NCI-H510A (cell line): Measurements from ENCODE around the gene BBX.

Source experiments
- DNase-seq: peaks from one replicate; lab custom pipeline; 2025; lab: John Stamatoyannopoulos, UW

The BBX gene

DNA sequence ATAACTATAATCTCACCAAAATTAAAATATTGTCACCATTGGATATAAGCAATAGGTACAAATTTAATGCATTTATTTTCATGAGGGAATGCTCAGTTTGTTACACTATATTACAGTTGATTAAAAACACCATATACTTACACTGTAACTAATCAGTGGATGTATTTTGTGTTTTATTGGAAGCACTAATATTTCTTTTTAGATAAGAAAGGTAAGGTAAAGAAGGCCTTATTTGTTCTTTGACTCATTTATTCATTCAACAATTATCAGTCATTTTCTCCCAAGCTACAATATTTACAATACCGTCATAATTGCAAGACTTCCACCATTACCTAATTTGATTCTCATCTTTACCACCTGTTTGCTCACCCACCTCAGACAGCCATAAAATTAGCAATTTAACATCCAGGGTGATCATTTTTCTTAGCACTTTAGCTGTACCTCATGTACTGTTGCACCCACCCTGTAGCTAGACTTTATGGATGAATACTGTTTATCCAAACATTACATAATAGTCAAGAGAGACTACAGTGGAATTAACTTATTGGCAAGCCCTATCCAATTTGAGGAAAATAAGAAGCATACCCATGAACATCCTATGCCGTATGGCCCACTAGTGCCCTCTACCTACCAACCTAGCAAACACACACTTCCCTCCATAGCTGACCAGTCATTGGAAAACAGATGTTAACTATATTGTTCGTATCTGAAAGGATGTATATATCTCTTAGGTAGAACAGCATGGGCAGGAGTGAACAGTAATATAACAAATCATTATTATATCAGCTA is 229.6 kb downstream of the BBX start:
- no peak for DNase-seq

DNA sequence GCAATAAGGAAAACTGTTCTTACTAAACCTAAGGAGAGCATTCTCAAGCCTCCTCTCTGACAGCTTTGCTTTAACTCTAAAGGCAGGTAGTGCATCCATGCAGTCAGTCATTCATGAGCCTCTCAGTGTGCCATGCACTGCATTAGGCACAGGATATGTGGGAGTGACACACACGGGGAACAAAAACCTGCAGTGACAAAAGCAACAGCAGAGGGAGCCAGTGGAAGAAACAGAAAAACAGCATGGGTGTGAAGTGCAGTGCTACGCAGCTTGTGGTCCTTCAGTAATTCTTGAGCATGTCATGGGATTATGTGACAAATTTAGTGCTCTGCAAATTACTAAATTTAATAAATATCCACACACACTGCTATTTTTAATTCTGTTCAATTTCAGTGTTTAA is 230.7 kb downstream of the BBX start:
- no peak for DNase-seq

DNA sequence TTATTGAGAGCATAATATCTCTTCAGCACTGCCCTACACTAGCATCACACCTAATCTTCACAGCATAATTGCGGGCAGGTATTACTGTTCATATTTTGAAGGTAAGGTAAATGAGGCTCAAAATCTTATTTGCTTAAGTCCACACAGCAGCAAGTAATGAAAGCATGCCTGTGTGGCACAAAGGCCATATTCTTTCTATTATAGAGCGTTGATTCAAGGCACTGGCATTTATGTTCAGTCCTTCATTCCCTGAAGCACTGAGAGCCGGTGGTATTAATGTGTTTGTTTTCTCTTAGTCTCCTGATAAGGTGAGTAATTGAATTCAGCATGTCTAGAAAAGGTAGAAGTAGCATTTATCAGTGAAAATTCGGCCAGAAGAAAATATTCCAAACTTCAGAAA is 231.2 kb downstream of the BBX start:
- DNase-seq = no peak

DNA sequence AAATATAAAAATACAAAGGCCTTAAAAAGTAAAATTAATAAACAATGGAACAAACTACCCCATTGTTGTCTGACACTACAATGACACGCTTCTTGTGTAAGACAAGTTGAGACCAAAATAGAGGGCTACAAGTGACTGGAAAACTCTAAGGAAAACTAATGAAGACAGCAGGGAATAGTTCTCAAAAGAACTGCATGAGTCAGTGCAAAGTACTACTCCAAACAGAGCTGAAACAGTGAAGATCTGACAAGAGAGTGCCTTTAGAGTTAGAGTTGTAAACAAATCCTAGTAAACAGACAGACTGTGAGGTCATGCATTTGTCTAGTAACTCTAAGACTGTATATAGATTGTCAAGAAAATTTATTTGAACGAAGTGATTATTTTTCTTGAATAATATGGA is 233.9 kb downstream of the BBX start:
- DNase-seq = no peak

DNA sequence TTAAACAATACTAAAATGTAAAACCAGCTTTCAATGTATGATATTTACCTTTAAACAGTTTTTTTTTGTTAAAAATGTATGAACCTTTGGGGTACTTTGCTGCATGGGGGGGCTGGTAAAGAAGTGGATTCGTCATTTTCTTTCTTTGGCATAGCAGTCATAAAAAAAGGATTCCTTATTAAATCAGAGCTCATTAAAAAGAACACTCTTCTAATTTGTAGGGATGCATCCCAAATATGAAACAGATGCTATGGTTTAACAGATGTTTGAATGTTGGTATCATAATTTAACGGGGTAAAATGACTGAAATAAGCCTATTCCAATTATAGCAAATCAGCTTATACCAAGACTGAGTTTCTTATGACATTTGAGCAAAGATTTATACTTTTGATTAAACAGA is 234.4 kb downstream of the BBX start:
- no peak for DNase-seq

DNA sequence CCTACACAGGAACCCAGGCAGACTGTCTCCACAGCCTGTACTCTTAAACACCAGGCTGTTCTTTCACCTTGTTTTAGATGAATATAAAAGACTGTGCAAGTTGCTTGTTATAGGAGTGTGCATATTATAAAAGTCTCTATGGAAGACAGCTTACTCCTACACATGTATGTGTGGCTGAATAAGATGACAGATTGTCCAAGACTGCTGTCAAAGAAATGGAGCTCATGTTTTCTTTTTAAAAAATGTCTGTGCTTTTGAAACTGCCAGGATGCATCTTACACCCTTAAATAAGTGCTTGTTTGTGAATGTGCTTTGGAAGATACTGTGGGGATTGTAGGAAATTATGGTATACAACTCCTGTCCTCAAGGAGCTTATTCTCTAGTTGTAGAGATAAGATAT is 237.4 kb downstream of the BBX start:
- no peak for DNase-seq

DNA sequence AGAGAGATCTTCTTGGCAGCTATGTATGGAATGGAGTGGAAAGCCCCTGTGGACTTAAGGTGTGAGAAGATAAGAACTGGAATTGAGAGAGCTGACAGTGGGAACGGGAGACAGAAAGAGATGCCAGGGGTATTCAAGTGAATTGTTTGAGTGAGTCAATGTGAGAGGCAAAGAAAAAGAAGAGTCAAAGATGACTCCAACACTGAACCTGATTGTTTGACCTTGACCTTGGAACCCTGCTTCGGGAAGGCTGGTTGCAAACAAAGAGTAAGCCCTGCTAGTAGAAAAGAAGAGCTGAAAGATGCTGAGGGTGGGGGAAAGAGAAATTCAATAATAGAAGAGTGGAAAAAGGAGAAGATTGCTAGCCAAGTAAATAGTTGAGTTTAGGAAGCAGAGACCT is 238.6 kb downstream of the BBX start:
- no peak for DNase-seq

DNA sequence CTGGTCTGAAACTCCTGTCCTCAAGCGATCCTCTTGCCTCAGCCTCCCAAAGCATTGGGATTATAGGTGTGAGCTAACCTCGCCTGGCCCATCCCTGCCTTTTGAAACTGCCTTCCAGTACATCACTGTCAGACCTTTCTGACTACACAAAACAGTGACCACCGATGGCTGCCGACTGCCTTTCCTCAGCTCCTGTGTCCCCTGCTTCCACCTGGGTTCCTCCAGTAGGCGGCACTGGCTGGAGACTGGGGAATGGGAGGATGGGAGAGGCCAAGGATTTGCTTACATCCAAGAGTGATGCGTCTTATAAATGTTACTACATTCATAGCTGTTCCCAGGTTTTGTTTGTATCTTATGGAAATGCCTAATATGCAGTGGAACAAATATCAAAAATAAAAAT is 242.8 kb downstream of the BBX start:
- no peak for DNase-seq

DNA sequence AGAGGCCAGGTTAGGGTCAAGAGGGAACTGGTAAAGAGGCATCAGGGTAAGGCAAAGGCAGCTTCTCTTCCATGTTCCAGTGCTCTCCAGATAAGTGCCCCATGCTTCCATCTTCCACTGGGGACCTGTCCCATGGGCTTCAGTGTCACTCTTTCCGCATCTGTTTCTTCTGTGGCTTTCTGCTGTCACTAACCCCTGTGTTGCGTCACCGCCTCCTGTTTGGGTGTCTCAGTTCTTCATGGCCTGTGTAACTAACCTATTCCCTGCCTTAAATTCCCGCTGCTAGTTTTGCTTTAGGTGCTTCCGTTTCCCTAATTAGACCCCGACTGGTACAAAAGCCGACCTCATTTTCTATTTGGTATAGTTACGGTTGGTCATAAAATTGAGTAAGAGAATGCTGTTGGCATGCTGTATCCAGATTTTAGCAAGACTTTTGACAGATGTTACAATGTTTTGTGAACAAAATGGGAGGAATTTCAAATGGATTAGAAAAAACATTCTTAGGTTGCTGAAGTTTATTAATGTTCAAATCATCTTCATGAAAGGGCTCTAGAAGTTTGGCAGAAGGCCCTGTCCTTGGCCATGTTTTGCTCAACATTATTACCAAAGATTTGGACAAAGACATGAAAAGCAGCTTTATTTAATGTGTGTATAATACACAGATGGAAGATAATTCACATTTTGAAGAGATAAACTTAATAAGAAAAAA is 245.3 kb downstream of the BBX start:
- no peak for DNase-seq

DNA sequence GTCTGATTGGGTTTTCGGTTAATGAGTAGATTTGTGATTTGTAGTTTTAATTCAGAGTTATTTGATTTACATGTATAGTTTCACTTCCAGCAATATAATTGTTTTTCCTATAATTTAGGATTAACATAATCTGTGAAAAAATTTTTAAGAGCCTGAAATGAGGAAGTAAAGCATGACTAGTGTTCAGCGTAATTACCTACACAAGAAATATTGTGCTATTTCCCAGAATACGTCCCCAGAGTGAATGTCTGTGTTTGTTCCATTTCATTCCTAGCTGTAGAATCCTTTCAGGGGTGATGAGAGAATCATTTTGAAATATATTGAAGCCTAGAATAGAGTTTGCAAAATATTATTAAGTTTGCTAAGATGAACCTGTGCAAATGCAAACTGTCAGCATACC is 247.1 kb downstream of the BBX start:
- DNase-seq = no peak

DNA sequence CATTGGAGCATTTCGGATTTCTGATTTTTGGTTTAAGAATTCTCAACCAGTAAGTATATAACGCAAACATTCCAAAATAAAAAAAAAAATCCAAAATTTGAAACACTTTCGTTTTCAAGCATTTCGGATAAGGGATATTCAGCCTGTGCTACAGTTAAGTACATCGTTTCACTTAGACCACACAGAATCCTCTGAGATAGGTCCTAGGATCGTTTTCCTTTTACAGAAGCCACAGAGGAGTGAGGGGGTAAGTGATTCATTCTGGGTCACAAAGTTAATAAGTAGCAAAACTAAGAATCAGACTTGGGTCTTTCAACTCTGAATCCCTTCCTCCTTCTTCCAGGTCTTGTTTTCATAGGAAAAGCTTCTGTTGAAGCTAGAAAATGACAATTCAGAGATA is 249.3 kb downstream of the BBX start:
- DNase-seq = no peak

DNA sequence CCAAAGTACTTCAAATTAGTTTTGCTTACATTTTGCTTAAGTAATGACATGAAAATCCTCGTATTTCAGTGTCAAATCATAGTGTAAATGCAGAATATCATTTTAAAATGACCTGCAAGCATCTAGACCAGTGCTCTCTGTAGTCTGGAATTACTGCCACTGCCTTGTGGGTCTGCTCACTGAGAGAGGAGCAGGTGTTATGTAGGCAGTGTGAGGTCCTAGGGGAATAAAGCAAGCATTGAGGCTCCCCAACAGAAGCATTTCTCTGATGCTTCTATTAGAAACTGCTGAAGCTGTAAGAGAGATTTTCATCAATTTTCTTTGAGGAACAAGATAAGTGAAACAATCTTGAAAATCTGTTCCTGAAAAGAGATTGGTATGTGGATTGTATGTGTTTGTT is 253.2 kb downstream of the BBX start:
- no peak for DNase-seq

DNA sequence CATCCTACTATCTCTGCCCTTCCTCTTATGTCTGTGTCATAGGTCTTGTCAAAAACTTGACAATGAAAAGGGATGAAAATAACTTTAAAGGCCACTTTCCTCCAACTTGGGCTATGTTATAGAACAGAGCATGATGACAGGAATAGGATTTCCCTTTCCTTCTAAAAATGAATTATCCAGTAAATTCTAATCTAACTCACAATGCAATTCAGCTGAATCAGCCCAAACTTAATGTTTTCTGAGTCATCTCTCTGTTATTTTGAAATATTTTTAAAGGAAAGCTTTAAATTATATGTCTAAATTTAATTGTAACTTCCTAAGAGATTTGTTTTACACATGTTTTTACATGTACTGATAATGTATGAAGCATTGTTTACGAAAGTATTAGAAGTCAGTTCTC is 258.5 kb downstream of the BBX start:
- no peak for DNase-seq

DNA sequence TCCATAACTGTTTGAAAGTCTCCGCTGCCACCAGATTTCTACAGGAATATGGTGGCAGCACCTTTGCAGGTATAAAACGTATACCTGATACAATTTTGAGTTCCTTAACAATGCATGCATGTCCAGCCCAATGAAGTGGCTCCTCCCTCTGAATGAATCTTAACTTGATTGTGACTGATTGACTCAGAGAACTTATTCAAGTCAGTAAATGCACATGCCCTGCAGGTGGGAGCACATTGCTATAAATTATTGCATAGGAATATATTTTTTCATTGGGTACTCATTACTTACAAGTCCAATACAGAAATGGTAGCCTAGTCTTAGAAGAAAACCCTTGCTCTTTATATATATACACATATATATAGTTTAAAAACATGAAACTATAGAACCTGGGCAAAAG is 259.3 kb downstream of the BBX start:
- DNase-seq = no peak

DNA sequence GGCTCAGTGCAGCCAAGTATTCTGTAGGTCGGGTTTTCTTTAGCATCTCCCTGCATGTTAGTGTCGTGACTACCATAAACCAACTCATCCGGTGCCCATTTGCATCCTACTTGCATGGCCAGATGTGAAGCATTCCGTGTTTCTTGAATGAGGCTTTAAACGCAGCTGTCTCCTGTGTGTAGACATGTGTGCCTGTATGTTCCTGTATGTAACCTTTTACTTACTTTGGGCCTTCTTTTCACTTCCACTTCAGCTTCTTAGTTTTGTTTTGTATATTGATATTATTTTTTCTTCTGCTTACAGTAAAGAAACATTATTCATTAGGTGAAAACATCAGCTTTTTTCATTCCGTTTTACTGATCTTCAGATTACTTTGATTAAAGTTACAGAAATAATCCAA is 267.9 kb downstream of the BBX start:
- DNase-seq = no peak

DNA sequence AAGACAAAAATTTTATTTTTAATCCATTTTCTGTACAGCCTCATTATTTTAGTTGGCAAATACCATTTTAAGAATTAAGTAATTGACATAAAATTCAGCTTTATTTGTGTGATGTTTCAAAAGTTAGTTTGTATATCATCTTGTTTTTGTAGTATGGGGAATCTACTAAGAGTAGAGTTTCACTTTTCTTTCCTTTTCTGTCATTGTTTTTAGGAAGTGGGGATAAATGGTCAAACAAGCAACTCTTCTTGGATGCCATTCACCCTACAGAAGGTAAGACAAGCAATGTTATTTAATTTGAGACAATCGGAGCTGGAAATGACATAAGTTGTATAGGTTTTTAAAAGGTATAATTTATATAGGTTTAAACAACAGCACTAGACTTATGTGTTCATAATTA is 268.3 kb downstream of the BBX start:
- no peak for DNase-seq

DNA sequence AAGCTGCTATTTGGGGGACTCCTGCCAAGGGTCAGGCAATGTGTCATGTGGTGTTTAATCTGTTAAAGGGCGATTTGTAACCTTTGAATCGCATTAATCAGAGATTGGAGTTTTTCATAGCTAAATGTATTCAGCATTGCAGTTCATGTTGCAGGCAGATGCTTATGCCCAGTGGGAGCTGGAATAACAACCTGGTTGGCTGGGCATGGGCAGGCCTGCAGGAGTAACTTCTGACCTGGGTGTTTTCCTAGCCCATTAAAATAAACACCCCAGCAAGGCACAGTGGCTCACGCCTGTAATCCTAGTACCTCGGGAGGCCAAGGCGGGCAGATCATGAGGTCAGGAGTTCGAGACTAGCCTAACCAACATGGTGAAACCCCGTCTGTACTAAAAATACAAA is 268.7 kb downstream of the BBX start:
- DNase-seq = no peak

DNA sequence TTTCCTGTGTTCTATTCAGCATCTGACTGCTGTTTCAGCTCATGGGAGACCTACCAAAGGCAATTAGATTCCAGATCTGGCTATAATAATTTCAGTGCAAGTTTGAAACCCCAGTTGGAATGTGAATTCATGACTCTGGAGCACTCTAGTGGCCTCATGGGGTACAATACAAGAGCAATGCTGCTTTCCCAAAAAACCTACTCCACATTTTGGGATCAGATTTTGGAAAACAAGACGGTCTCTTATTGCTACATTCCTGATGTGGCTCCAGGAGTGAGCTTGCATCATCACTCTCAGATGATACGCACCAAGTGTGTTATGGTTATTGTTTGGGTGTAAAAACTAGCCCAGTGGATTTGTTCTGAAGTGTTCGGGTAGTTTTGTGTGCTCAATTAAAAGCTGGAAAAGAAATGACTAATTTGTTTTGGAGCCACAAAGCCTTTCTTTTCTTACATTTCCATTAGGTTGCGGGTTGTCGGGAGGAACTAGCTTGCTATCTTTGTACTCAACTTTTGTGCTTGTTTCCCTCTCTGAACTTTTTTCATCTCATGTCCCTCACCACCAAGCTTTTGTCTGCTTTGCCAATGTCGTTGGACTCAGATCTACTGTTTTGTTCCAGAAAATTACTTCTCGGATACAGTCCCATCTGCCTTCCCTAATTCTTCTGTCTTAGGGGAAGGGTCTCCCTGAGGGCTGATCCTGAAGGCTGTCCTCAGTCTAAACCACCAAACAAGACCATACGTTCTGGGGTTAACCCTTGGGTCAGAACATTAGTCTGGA is 272.1 kb downstream of the BBX start:
- no peak for DNase-seq

DNA sequence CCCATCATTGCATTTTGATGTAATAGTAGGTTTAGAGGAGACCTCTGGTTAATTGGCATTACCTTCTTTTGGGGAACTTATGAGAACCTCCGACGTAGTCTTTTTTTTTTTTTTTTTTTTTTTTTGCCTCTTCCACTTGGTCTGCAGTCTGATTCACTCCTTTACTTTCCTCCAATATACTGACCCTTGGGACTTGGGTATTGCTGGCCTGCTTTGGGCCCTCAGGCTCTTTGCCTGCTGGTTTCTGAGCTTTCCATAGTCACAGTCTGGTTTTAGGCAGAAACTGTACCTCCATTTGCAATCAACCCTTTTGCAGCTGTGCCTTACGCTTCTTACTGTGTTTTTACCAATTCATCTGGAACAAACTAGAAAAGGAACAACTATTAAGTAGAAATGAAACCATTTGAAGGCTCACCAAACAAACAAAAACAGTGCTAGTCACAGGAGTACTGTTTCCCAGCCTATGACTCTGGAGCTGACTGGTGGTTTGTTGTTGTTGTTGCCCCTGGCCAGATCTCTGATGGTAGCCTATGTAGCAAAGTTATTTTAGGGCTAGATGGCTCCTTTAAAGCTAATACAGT is 272.8 kb downstream of the BBX start:
- DNase-seq = no peak

DNA sequence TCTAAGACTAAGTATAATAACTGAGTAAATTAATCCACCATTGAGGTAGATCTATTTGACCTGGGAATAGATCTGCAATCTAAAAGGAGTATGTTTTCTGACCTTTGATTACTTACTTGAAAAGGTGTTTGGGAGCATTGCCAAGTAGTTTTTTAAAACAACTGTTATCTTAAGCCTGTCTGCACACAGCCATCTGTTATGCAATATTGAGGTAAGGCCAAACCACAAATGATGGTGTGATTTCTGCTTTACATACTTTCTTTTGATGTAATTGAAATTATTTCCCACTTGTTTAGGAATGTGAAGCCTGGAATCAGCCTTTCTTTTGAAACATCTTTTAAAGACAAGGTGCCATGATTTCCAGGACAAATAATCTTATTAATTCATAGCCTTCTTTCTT is 274.0 kb downstream of the BBX start:
- DNase-seq = no peak

DNA sequence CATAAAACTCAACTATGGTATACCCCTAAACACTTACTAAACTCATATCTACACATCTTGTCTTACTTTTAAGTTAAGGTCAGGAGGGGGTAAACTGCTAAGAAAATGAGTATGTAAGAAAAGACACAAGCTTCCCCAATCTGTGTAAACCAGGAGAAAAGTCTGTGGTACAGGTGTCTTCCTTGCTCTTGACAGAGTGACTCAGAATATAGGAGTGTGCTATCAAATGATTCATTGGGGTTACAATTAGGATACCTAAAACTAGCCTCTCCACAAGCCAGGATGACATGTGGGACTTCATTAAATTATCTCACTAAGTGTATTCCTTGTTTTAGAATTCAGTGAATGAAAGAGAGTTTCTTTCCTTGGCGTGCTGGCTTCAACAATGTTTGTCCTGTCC is 274.8 kb downstream of the BBX start:
- no peak for DNase-seq

DNA sequence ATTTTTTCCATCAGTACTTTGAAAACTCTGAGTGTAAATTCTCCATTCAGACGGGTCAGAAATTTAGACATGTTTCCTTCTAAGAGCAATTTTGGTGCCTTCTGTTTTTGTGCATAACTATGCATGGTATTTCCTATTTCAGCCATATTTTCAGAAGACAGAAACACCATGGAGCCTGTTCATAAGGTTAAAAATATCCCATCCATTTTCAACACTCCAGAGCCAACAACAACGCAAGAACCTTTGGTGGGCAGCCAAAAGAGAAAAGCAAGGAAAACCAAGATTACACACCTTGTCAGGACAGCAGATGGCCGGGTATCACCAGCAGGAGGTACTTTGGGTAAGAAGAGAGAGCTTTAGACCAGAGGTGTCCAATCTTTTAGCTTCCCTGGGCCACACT is 275.6 kb downstream of the BBX start:
- DNase-seq = no peak

DNA sequence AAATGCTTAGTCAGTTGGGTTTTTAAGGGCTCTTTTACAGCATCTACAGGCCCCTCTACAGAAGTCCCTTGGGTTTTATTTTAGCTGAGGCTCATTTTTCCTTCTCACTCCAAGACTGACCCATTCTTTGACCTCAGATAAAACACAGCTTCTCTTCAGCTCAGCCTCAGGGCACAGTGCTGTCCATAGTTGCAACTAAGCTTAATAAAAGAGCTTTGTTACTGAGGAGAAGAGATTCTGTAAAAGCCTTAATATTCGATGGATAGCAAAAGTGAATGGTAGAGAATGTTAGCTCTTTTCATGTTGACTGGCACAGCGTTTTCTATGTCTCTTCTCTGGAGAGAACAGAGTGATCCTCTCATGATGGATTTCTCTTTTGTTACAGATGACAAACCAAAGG is 277.9 kb downstream of the BBX start:
- DNase-seq = no peak
